Lung (tissue), 16 donors: ENCODE data around the gene BRCC3. TPM values are rescaled to one million over a fixed set of nuclear protein-coding genes. Genes with fewer than 3 reads are reported as not detected.

Experiments used
- ATAC-seq: fragments of 200-7000 bp; cut with Tn5 transposase; one replicate; pipeline ENCODE4 v1.9.1; 2020; ENCODE audit warnings: moderate number of reproducible peaks; ENCODE audit not compliant: insufficient read depth, low FRiP score
- DNase-seq, 3 donors: peaks; one replicate each; pipeline ENCODE4 v3.0.0-alpha.2; 2013 to 2017
- H3K27ac ChIP-seq, 2 donors: one replicate each; pipeline ENCODE4 v1.5.1; 2013; ENCODE audit warnings: mild to moderate bottlenecking in 2 of 2, moderate library complexity in 2 of 2, control low read depth in 1 of 2, inconsistent platforms in 1 of 2, low read depth in 1 of 2, low read length in 1 of 2
- H3K27me3 ChIP-seq, 3 donors: one replicate each; pipeline ENCODE4 v1.5.1; 2013; ENCODE audit warnings: low read length in 2 of 3; ENCODE audit not compliant: control insufficient read depth in 3 of 3, insufficient read depth in 3 of 3
- H3K36me3 ChIP-seq, 4 donors: one replicate each; pipeline ENCODE4 v1.5.1; 2013; ENCODE audit warnings: low read length in 4 of 4, mild to moderate bottlenecking in 1 of 4, moderate library complexity in 1 of 4; ENCODE audit not compliant: control insufficient read depth in 4 of 4, insufficient read depth in 4 of 4
- H3K4me1 ChIP-seq, 5 donors: one replicate each; pipeline ENCODE4 v1.5.1; 2013; ENCODE audit warnings: low read length in 5 of 5, mild to moderate bottlenecking in 2 of 5, moderate library complexity in 1 of 5; ENCODE audit not compliant: control insufficient read depth in 5 of 5, insufficient read depth in 5 of 5
- H3K4me3 ChIP-seq: one replicate; pipeline ENCODE4 v1.5.1; 2013; ENCODE audit warnings: mild to moderate bottlenecking, control low read depth, moderate library complexity
- H3K9ac ChIP-seq, 2 donors: one replicate each; pipeline ENCODE4 v1.5.1; 2013; ENCODE audit warnings: low read length in 2 of 2, control low read depth in 1 of 2; ENCODE audit not compliant: insufficient read depth in 1 of 2
- H3K9me3 ChIP-seq, 4 donors: one replicate each; pipeline ENCODE4 v1.5.1; 2013; ENCODE audit warnings: low read length in 3 of 4, mild to moderate bottlenecking in 1 of 4, moderate library complexity in 1 of 4; ENCODE audit not compliant: control insufficient read depth in 4 of 4, insufficient read depth in 3 of 4
- WGBS, 2 donors: extraction: QIAGEN DNeasy Blood & Tissue Kit; methylation state at CpG; one replicate each; pipeline ENCODE4 v1.1.7; 2013; 5-methylcytosine and 5-hydroxymethylcytosine counted together
- long read RNA-seq, 5 donors: transcript quantifications; one replicate each; lab custom pipeline, GENCODE V29; 2026
- polyA plus RNA-seq, 2 donors: library from polyadenylated mRNA; stranded (reverse); fragments of 200-250 nt; gene quantifications; one replicate each; pipeline ENCODE4 v1.2.1, GENCODE V29; 2013
- total RNA-seq, 2 donors: library from RNA; depleted of rRNA in 1 of 2; stranded (reverse); fragments of >200 nt in 1 of 2; gene quantifications; one replicate each; pipeline ENCODE4 v1.2.1, GENCODE V29; 2014 to 2021
- TF ChIP-seq, protein P1 (sequence below): IDR thresholded peaks from 2 replicates; pipeline ENCODE4 v1.5.1; 2012; ENCODE audit warnings: mild to moderate bottlenecking; ENCODE audit errors: control extremely low read depth, extremely low read depth
- donor health status: control.
- donor health status: control.
- donor health status: Bipolar disorder and iron deficiency.
- donor health status: healthy.
- donor health status: DM: yes; HTN: yes; CAD: no.

Gene BRCC3
- total RNA-seq, result 10 to 100 TPM; 13.7 to 17.9 TPM
- 10 to 100 TPM in 1 of 2 donors, 1 to 10 TPM in 1; 7.9 to 13.1 TPM for polyA plus RNA-seq
- long read RNA-seq, donor 1, partial matches to known transcripts, result 0 of 4 reads
- long read RNA-seq, donor 1, other reads (novel, unspliced or antisense), result 0 of 4 reads
- long read RNA-seq, donor 2, partial matches to known transcripts, result 0 of 1 reads
- long read RNA-seq, donor 2, other reads (novel, unspliced or antisense), result 0 of 1 reads
- long read RNA-seq, donor 3, partial matches to known transcripts, result 0 of 3 reads
- long read RNA-seq, donor 3, other reads (novel, unspliced or antisense), result 0 of 3 reads
- long read RNA-seq, donor 4, partial matches to known transcripts, result 0 of 3 reads
- long read RNA-seq, donor 4, other reads (novel, unspliced or antisense), result 0 of 3 reads
- long read RNA-seq, donor 5, partial matches to known transcripts, result 0 of 4 reads
- long read RNA-seq, donor 5, other reads (novel, unspliced or antisense), result 0 of 4 reads

GRCh38 chrX:155070975-155071693 lies at the start of gene BRCC3, which contains the start of the genes CMC4 and MTCP1:
TSS of gene BRCC3 (plus strand) at chrX:155071508. CDS start at chrX:155071528, 20 bp downstream.
TSS of gene CMC4 (minus strand) at chrX:155071136. CDS start at chrX:155064023, 7,113 bp downstream.
TSS of gene MTCP1 (minus strand) at chrX:155071136. CDS start at chrX:155066010, 5,126 bp downstream.
- H3K36me3 ChIP-seq, result peaks cover 0 to 7% (median 1%) of the 10 kb centered on the region in 4 donors
- WGBS, 2 donors, result 0 to 34% methylated on average over 11 to 81 of the region's 81 CpGs
- H3K27ac ChIP-seq, result peak within 1 kb of the TSS; percentile 88 to 92
- no peaks in the 10 kb centered on the region for H3K9me3 ChIP-seq
- peak; percentile 82 to 87 (median 86) for DNase-seq
- ATAC-seq, result peak; percentile 95
- peak within 1 kb of the TSS; percentile 64 for H3K4me3 ChIP-seq
- TF ChIP-seq, protein P1, sequence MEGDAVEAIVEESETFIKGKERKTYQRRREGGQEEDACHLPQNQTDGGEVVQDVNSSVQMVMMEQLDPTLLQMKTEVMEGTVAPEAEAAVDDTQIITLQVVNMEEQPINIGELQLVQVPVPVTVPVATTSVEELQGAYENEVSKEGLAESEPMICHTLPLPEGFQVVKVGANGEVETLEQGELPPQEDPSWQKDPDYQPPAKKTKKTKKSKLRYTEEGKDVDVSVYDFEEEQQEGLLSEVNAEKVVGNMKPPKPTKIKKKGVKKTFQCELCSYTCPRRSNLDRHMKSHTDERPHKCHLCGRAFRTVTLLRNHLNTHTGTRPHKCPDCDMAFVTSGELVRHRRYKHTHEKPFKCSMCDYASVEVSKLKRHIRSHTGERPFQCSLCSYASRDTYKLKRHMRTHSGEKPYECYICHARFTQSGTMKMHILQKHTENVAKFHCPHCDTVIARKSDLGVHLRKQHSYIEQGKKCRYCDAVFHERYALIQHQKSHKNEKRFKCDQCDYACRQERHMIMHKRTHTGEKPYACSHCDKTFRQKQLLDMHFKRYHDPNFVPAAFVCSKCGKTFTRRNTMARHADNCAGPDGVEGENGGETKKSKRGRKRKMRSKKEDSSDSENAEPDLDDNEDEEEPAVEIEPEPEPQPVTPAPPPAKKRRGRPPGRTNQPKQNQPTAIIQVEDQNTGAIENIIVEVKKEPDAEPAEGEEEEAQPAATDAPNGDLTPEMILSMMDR, result no peak
- no peaks in the 10 kb centered on the region for H3K27me3 ChIP-seq
- H3K4me1 ChIP-seq, result peaks cover 0 to 5% (median 3%) of the 10 kb centered on the region in 5 donors
- peak within 1 kb of the TSS; percentile 59 to 81 for H3K9ac ChIP-seq

DNA sequence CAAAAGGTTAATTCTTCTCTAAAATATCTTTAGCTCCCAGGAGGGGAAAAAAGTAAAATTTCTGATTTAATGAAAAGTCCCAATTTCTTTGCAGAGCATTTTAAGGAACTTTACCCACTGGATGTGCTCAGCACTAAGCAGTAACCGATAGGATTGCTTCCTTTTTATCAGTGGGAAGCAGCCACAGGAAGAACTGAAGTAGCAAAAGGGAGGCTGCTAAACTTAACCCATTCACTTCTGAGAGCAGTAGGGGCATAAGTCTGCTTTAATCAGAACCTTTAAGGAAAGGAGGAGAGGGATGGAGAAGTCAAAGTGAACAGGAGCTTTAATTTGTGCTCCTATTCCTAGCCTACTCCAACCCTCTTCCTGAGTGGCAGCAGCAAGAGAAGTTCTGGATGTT lies 48.7 kb upstream of the BRCC3 start, which contains the start of gene F8:
F8 (minus strand) TSS at position 139 of the 400 bp plus-strand sequence. CDS start 171 bp downstream, outside the sequence.
- DNase-seq (no peak), ATAC-seq (no peak)
- H3K36me3 ChIP-seq, result no peaks in the 10 kb centered on the region
- H3K9me3 ChIP-seq, result peaks cover 0 to 3% (median 0%) of the 10 kb centered on the region in 4 donors
- peak within 1 kb of the TSS in 1 of 2 donors; percentile 21 for H3K27ac ChIP-seq
- H3K9ac ChIP-seq, result no peak within 1 kb of the TSS
- WGBS, 2 donors, result 0 to 12% methylated on average over 1 of the region's 1 CpG
- H3K27me3 ChIP-seq, result no peaks in the 10 kb centered on the region
- peaks cover 0 to 2% (median 0%) of the 10 kb centered on the region in 5 donors for H3K4me1 ChIP-seq
- TF ChIP-seq, protein P1, result no peak
- no peak within 1 kb of the TSS for H3K4me3 ChIP-seq

DNA sequence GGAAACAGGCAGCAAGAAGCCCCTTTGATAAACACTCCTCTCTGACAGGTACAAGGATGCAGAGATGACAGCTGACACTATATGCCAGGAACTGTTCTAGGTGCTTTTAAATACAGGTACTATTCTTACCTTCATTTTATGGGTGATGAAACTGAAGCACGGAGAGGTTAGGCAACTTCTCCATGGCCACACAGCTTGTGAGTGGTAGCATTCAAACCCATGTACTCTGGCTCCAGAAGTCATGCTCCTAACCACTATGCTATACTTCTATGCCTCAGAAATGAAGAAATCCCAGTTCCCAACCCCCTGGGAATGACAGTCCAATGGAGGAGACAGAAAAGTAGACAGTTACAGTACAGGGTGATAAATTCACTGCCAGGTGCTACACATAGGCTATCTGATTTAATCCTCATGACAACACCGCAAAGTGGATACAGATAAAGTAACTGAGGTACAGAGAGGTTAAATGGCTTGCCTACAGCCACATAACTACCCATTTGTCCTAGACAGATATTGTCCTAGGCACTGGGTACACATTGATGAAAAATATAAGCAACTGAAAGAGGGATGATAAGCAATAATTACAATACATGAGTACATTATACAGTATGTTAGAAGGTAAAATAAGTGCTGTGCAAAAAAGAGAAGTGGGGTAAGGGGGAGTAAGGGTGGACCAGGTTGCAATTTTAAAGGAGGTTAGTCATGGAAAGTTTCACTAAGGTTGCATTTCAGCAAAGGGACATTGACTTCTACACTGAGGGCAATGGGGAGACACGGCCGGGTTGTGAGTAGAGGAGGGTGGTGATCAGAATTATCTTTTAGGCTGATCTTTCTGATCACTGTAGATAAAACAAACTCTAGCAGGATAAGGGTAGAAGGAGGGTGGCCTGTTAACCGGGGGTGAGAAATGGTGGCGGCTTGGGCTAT lies 47.1 kb upstream of the BRCC3 start:
- no peaks in the 10 kb centered on the region for H3K36me3 ChIP-seq
- H3K27me3 ChIP-seq, result no peaks in the 10 kb centered on the region
- no peak overlapping the region for H3K27ac ChIP-seq
- ATAC-seq, result no peak
- no peak for DNase-seq
- WGBS, 2 donors, result 83 to 85% methylated on average over 6 of the region's 6 CpGs
- H3K9ac ChIP-seq, result no peak overlapping the region
- H3K9me3 ChIP-seq, result peaks cover 0 to 3% (median 1%) of the 10 kb centered on the region in 4 donors
- peaks cover 0 to 2% (median 0%) of the 10 kb centered on the region in 5 donors for H3K4me1 ChIP-seq
- H3K4me3 ChIP-seq, result no peak overlapping the region
- TF ChIP-seq, protein P1, result no peak
